ENCODE results near the gene GH2.
"Not testable (repeated sequence)": the region's sequence is repeated elsewhere in the genome, so short reads cannot be mapped to it uniquely, and the experiment has no call there.

GH2 gene

GRCh38 chr17:63874693-63875092, 7.1 kb downstream of the GH2 start:
- not testable (repeated sequence) for DNase-seq (ENCODE audit: low read depth in 1 of 2, low spot score in 1 of 2)

GRCh38 chr17:63874061-63874626, 7.6 kb downstream of the GH2 start:
- DNase-seq (ENCODE audit: low read depth in 1 of 2, low spot score in 1 of 2) = not testable (repeated sequence)

GRCh38 chr17:63873577-63873976, 8.2 kb downstream of the GH2 start, which contains the start of gene CSH2:
Gene CSH2, minus strand, starts transcription at chr17:63873677. Its CDS starts 63 bp downstream, at chr17:63873614.
- DNase-seq (ENCODE audit: low read depth in 1 of 2, low spot score in 1 of 2) = not testable (repeated sequence)

GRCh38 chr17:63871646-63872365, 9.9 kb downstream of the GH2 start:
- DNase-seq (ENCODE audit: low read depth in 1 of 2, low spot score in 1 of 2) = not testable (repeated sequence)

- not testable (repeated sequence) for DNase-seq (ENCODE audit: low read depth in 1 of 2, low spot score in 1 of 2)
Observed at GRCh38 chr17:63870292-63870665, 11.5 kb downstream of the GH2 start.

GRCh38 chr17:63869491-63870291, 12.1 kb downstream of the GH2 start:
- DNase-seq (ENCODE audit: low read depth in 1 of 2, low spot score in 1 of 2) = not testable (repeated sequence)

- not testable (repeated sequence) for DNase-seq (ENCODE audit: low read depth in 1 of 2, low spot score in 1 of 2)
Observed at GRCh38 chr17:63866625-63867024, 15.1 kb downstream of the GH2 start.

- DNase-seq (ENCODE audit: low read depth in 1 of 2, low spot score in 1 of 2) = no peak
Observed at GRCh38 chr17:63859257-63859656, 22.5 kb downstream of the GH2 start.

GRCh38 chr17:63856425-63856824, 25.3 kb downstream of the GH2 start:
- not testable (repeated sequence) for DNase-seq (ENCODE audit: low read depth in 1 of 2, low spot score in 1 of 2)

- no peak for DNase-seq (ENCODE audit: low read depth in 1 of 2, low spot score in 1 of 2)
Observed at GRCh38 chr17:63855185-63855584, 26.6 kb downstream of the GH2 start.

GRCh38 chr17:63854709-63855108, 27.0 kb downstream of the GH2 start:
- no peak for DNase-seq (ENCODE audit: low read depth in 1 of 2, low spot score in 1 of 2)

- no peak for DNase-seq (ENCODE audit: low read depth in 1 of 2, low spot score in 1 of 2)
Observed at GRCh38 chr17:63853260-63853659, 28.5 kb downstream of the GH2 start.

GRCh38 chr17:63850401-63850800, 31.3 kb downstream of the GH2 start:
- DNase-seq (ENCODE audit: low read depth in 1 of 2, low spot score in 1 of 2) = no peak

- peak; percentile 89 to 93 for DNase-seq (ENCODE audit: low read depth in 1 of 2, low spot score in 1 of 2)
Observed at GRCh38 chr17:63848834-63849689, 32.7 kb downstream of the GH2 start.

GRCh38 chr17:63847525-63848249, 34.1 kb downstream of the GH2 start:
- no peak for DNase-seq (ENCODE audit: low read depth in 1 of 2, low spot score in 1 of 2)

GRCh38 chr17:63845509-63845908, 36.2 kb downstream of the GH2 start:
- no peak for DNase-seq (ENCODE audit: low read depth in 1 of 2, low spot score in 1 of 2)

GRCh38 chr17:63843910-63844677, 37.6 kb downstream of the GH2 start:
- no peak for DNase-seq (ENCODE audit: low read depth in 1 of 2, low spot score in 1 of 2)

- DNase-seq (ENCODE audit: low read depth in 1 of 2, low spot score in 1 of 2) = not testable (repeated sequence)
Observed at GRCh38 chr17:63843387-63843888, 38.3 kb downstream of the GH2 start.
